Measurements from ENCODE around the gene PCID2. TPM values are rescaled to one million over a fixed set of nuclear protein-coding genes. Genes with fewer than 3 reads are reported as not detected.

Gene PCID2
- total and polyA plus RNA-seq, 2 donors (not counting 1 experiment from before 2014, with no cell fraction given), result 52.2 to 61.1 TPM

GRCh38 chr13:113182046-113182445 lies 26.4 kb downstream of the PCID2 start:
- peaks cover 3% of the 10 kb centered on the region for H3K4me1 Mint-ChIP-seq
- no peak for TF ChIP-seq EZH2 (IDR thresholded peaks at IDR 0.05; ENCODE audit: borderline replicate concordance, insufficient read depth, low read depth, low read length, poor library complexity, severe bottlenecking)
- TF ChIP-seq, protein P1, sequence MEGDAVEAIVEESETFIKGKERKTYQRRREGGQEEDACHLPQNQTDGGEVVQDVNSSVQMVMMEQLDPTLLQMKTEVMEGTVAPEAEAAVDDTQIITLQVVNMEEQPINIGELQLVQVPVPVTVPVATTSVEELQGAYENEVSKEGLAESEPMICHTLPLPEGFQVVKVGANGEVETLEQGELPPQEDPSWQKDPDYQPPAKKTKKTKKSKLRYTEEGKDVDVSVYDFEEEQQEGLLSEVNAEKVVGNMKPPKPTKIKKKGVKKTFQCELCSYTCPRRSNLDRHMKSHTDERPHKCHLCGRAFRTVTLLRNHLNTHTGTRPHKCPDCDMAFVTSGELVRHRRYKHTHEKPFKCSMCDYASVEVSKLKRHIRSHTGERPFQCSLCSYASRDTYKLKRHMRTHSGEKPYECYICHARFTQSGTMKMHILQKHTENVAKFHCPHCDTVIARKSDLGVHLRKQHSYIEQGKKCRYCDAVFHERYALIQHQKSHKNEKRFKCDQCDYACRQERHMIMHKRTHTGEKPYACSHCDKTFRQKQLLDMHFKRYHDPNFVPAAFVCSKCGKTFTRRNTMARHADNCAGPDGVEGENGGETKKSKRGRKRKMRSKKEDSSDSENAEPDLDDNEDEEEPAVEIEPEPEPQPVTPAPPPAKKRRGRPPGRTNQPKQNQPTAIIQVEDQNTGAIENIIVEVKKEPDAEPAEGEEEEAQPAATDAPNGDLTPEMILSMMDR (IDR thresholded peaks at IDR 0.05), result no peak
- no peak overlapping the region for H3K27ac ChIP-seq (ENCODE audit: low read length in 2 of 2)

GRCh38 chr13:113179374-113180230 lies 28.9 kb downstream of the PCID2 start:
- Histone ChIP-seq H4K20me1 (ENCODE audit: control insufficient read depth, insufficient read depth, low read length, poor library complexity, severe bottlenecking) (no peaks in the 10 kb centered on the region), H3K9ac (ENCODE audit: low read length) (no peak overlapping the region), H2AFZ (ENCODE audit: insufficient read depth, low read depth, low read length, poor library complexity, severe bottlenecking) (no peak overlapping the region), H3K9me3 (ENCODE audit: control extremely low read depth in 1 of 3, control insufficient read depth in 2 of 3, insufficient read depth in 1 of 3, low read length in 2 of 3) (peaks cover 0 to 8% (median 0%) of the 10 kb centered on the region in 3 donors), H3K36me3 (replicated peaks in 1 of 2; ENCODE audit: control extremely low read depth in 1 of 2, control insufficient read depth in 1 of 2, extremely low read depth in 1 of 2, insufficient read depth in 2 of 2, low read length in 1 of 2) (peaks cover 0 to 81% of the 10 kb centered on the region in 2 experiments), H3K4me3 (ENCODE audit: control extremely low read depth in 1 of 5, extremely low read depth in 1 of 5, insufficient read depth in 1 of 5, low read depth in 2 of 5, low read length in 4 of 5) (no peak overlapping the region), H3K27ac (ENCODE audit: low read length in 2 of 2) (no peak overlapping the region), H3K4me1 (ENCODE audit: control insufficient read depth in 2 of 2, insufficient read depth in 2 of 2, low read length in 2 of 2) (no peaks in the 10 kb centered on the region), H3K4me2 (replicated peaks; ENCODE audit: low read depth, low read length, poor library complexity, severe bottlenecking) (no peak overlapping the region), H3K79me2 (ENCODE audit: control insufficient read depth, insufficient read depth, low read length) (no peaks in the 10 kb centered on the region), H3K27me3 (replicated peaks in 1 of 4; ENCODE audit: control extremely low read depth in 1 of 4, control insufficient read depth in 3 of 4, insufficient read depth in 4 of 4, low read length in 3 of 4) (no peaks in the 10 kb centered on the region)
- Mint-ChIP-seq H3K4me3 (no peak overlapping the region), H3K27me3 (no peaks in the 10 kb centered on the region), H3K9me3 (ENCODE audit: insufficient read depth) (peaks cover 3% of the 10 kb centered on the region), H3K27ac (no peak overlapping the region), H3K4me1 (peaks cover 3% of the 10 kb centered on the region)
- DNase-seq (no peak), ATAC-seq (ENCODE audit: low read depth) (no peak)
- 94% methylated on average over 12 of the region's 28 CpGs for WGBS (ENCODE audit: insufficient coverage)
- intact Hi-C loops (cut with micrococcal nuclease), result no loop called here
- ChIA-PET CTCF (interaction anchor here (0.6 to 0.7 kb wide), 2 partner anchors 9 to 13 kb away, joined by 4 read pairs; no protein-coding TSS in a partner anchor), POLR2A (no interaction called here)
- TF ChIP-seq, protein P1 (IDR thresholded peaks at IDR 0.05), result no peak
- TF ChIP-seq EZH2 (IDR thresholded peaks at IDR 0.05; ENCODE audit: borderline replicate concordance, insufficient read depth, low read depth, low read length, poor library complexity, severe bottlenecking), result no peak

More at GRCh38 chr13:113182046-113182445, 26.4 kb downstream of the PCID2 start:
- WGBS (ENCODE audit: insufficient coverage), result 94% methylated on average over 4 of the region's 4 CpGs
- H3K9ac ChIP-seq (ENCODE audit: low read length), result no peak overlapping the region
- DNase-seq, result no peak
- Mint-ChIP-seq H3K9me3 (ENCODE audit: insufficient read depth) (no peaks in the 10 kb centered on the region), H3K4me3 (no peak overlapping the region), H3K27ac (no peak overlapping the region), H3K27me3 (no peaks in the 10 kb centered on the region)
- no peak overlapping the region for H3K4me3 ChIP-seq (ENCODE audit: control extremely low read depth in 1 of 5, extremely low read depth in 1 of 5, insufficient read depth in 1 of 5, low read depth in 2 of 5, low read length in 4 of 5)
- intact Hi-C loops (cut with micrococcal nuclease), result no loop called here
- POLR2A ChIA-PET, result no interaction called here
- ATAC-seq (ENCODE audit: low read depth), result no peak
- H3K4me2 ChIP-seq (replicated peaks; ENCODE audit: low read depth, low read length, poor library complexity, severe bottlenecking), result no peak overlapping the region
- CTCF ChIA-PET, result no interaction called here
- no peaks in the 10 kb centered on the region for H3K9me3 ChIP-seq (ENCODE audit: control extremely low read depth in 1 of 3, control insufficient read depth in 2 of 3, insufficient read depth in 1 of 3, low read length in 2 of 3)
- H4K20me1 ChIP-seq (ENCODE audit: control insufficient read depth, insufficient read depth, low read length, poor library complexity, severe bottlenecking), result no peaks in the 10 kb centered on the region
- H3K27me3 ChIP-seq (replicated peaks in 1 of 4; ENCODE audit: control extremely low read depth in 1 of 4, control insufficient read depth in 3 of 4, insufficient read depth in 4 of 4, low read length in 3 of 4), result no peaks in the 10 kb centered on the region
- no peak overlapping the region for H2AFZ ChIP-seq (ENCODE audit: insufficient read depth, low read depth, low read length, poor library complexity, severe bottlenecking)
- peaks cover 2 to 75% of the 10 kb centered on the region in 2 experiments for H3K36me3 ChIP-seq (replicated peaks in 1 of 2; ENCODE audit: control extremely low read depth in 1 of 2, control insufficient read depth in 1 of 2, extremely low read depth in 1 of 2, insufficient read depth in 2 of 2, low read length in 1 of 2)
- H3K79me2 ChIP-seq (ENCODE audit: control insufficient read depth, insufficient read depth, low read length), result no peaks in the 10 kb centered on the region
- no peaks in the 10 kb centered on the region for H3K4me1 ChIP-seq (ENCODE audit: control insufficient read depth in 2 of 2, insufficient read depth in 2 of 2, low read length in 2 of 2)
